ENCODE measurements around the gene SPAG4.

Gene SPAG4, protein sequence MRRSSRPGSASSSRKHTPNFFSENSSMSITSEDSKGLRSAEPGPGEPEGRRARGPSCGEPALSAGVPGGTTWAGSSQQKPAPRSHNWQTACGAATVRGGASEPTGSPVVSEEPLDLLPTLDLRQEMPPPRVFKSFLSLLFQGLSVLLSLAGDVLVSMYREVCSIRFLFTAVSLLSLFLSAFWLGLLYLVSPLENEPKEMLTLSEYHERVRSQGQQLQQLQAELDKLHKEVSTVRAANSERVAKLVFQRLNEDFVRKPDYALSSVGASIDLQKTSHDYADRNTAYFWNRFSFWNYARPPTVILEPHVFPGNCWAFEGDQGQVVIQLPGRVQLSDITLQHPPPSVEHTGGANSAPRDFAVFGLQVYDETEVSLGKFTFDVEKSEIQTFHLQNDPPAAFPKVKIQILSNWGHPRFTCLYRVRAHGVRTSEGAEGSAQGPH

DNA sequence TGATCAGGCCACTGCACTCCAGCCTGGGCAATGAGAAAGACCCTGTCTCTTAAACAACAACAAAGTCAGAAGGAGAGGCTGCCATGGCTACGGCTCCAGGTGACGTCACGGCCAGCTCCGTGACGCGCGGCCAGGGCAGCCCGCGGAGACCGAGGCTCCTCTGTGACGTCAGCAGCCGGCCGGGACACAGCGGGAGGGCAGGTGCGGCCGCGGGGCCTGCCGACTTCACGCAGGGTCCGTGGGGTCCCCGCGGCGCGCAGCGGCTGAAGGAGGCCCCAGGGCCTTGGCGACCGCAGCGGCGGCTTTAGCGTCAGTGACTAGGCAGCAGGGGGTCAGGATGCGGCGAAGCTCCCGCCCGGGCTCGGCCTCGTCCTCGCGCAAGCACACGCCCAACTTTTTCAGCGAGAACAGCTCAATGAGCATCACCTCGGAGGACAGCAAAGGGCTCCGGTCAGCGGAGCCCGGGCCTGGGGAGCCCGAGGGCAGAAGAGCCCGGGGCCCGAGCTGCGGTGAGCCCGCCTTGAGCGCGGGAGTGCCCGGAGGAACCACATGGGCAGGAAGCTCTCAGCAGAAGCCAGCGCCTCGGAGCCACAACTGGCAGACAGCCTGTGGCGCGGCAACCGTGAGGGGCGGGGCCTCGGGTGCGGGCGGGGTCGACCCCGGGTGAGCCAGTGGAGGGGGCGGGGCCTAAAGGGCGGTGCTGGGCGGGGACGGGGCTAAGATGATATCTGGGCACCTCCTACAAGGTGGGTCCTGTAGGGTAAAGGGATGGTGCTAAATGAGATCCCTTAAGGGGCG is at the start of gene SPAG4:
Gene SPAG4, plus strand, starts transcription at position 163 of the 798 bp plus-strand sequence. Its CDS starts 175 bp downstream, at position 338.
- peak in 41 of 42 donors; percentile 21 to 99 (median 96) for DNase-seq
- intact Hi-C loops (cut with DNase I): loop anchor here (10.0 kb wide), 1 partner anchor 49 kb away; the partner anchor contains the start of genes CPNE1 and RBM12

DNA sequence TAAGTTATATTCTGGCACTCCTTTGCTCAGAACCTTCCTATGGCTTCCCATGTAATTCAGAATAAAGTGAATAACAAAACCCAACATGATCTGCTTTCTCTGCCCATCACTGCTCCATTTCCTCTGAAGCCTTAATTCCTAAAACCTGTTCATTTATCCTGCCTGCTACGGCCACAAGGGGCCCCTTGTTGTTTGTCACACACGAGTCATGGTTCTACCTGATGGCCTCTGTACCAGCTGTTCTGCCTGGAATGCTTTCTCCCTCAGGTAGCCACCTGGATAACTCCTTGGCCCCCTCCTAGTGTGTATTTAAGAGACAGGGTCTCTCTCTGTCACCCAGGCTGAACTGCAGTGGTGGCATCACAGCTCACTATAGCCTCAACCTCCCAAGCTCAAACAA is 47.0 kb upstream of the SPAG4 start:
- intact Hi-C loops (cut with DNase I): no loop called here

DNA sequence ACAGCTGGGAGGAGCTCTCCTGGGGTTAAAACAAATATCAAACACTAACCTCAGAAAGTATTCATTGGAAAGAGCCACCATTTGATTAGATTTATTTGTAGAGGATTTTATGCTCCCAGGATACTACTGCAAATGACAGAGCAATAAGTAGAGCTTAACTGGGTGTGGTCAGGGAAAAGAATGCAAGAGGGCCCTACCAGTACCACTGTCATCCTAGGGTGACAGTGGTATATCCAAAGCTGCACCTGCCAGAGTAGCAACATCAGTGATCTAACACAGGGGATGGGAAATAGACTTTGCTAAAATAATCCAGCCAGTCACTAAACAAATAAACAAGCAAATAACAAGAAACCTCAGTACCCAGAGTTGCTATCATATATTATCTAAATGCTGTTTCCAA is 44.1 kb upstream of the SPAG4 start:
- intact Hi-C loops (cut with DNase I): no loop called here

More for the DNA sequence above, 47.0 kb upstream of the SPAG4 start:
- peak in 2 of 42 donors; percentile 4 to 6 for DNase-seq

DNA sequence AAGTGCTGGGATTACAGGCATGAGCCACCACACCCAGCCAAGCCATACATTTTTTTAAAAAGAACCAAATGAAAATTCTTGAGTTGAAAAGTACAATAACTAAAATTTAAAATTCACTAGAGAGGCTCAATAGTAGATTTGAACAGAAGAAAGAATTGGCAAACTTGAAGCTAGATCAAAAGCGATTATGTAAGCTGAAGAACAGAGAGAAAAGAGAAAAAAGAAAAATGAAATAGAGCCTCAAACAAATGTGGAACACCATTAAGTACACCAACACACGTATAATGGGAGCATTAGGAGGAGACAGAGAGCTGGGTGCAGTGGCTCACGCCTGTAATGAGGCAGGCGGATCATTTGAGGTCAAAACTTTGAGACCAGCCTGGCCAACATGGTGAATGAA is 42.8 kb upstream of the SPAG4 start:
- DNase-seq: no peak
- intact Hi-C loops (cut with DNase I): no loop called here

More for the DNA sequence above, 44.1 kb upstream of the SPAG4 start:
- DNase-seq: no peak

DNA sequence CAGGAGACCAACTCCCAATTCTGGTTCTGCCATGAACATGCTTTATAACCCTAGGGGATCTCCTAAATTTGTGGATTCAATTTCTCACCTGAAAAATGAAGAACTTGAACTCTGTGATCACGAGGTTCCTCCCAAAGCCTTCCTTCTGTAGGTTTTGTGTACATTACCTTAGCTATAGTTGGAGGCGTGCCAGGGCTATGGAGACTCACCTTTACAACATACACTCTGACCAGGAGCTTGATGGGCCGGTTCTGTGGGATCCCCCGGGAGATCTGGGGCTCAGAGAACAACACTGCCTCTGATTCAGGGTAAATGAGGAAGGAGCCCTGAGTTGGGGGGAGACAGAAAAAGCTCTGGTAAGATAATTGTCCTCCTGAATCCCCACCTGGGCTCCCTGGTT is 39.7 kb upstream of the SPAG4 start:
- no peak for DNase-seq

DNA sequence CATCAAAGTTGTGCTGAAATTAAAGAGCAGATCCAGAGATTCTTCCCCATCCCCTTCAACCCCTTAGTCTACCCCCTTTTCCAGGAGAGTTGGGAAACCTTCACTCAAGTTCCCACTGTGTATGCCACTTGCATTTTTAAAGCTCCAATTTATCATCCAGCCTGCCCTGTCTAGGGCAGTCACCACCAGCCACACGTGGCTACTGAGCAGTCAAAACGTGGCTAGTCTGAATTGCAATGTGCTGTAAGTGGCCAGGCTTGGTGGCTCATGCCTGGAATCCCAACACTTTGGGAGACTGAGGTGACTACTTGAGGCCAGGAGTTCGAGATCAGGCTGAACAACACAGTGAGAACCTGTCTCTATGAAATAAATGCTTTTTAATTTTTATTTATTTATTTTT is 38.8 kb upstream of the SPAG4 start:
- intact Hi-C loops (cut with DNase I): no loop called here
- no peak for DNase-seq

More for the DNA sequence above, 39.7 kb upstream of the SPAG4 start:
- intact Hi-C loops (cut with DNase I): no loop called here

DNA sequence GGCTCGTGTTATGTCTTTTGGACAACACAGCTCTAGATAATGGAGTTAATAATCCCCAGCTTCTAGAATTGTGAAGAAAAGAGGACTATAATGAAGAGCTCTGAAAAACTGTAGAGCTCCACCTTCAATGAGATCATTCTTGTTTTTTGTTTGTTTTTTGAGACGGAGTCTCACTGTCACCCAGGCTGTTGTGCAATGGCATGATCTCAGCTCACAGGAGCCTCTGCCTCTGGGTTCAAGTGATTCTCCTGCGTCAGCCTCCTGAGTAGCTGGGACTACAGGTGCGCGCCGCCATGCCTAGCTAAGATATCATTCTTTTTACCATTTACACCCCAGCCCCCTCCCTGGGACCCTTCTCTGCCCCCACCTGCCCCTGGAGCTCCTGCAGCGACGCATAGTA is 37.2 kb upstream of the SPAG4 start:
- intact Hi-C loops (cut with DNase I): no loop called here
- no peak for DNase-seq

DNA sequence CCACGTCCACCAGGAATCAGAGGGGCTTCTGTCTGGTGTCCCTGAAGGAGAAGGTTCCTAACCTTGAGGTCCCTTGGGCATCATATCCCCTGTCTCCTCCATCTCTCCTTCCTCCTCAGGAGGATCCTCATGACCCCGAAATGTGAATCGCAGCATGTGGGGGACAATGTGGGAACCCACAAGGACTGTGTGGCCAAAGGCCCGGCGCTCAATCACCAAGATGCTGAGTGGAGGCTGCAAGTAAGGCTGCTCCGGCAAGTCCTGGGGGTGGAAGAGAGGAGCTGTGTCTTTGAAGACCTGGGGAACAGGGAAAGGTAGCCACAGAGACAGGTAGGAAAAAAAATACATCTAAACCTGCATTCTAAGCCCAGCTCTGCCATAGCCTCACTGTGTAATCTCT is 36.4 kb upstream of the SPAG4 start:
- DNase-seq: no peak
- intact Hi-C loops (cut with DNase I): no loop called here

DNA sequence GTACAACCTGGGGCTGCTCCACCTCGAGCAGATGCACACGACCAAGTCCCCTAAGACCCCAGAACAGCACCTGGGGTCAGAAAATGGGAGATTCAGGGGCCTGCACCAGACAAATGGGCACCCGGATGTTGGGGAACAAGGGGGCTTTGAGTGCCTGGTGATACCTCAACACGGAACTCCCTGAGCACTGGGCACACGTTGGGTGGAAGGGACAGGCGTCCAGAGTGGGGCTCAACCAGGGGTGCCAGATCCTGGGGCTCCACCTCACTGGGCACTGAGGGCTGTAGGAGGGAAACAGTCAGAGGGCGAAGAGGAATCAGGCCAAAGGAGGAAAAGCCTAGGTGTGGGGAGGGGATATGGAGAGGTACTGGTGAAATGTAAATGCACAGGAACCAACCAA is 33.5 kb upstream of the SPAG4 start:
- no peak for DNase-seq
- intact Hi-C loops (cut with DNase I): no loop called here

DNA sequence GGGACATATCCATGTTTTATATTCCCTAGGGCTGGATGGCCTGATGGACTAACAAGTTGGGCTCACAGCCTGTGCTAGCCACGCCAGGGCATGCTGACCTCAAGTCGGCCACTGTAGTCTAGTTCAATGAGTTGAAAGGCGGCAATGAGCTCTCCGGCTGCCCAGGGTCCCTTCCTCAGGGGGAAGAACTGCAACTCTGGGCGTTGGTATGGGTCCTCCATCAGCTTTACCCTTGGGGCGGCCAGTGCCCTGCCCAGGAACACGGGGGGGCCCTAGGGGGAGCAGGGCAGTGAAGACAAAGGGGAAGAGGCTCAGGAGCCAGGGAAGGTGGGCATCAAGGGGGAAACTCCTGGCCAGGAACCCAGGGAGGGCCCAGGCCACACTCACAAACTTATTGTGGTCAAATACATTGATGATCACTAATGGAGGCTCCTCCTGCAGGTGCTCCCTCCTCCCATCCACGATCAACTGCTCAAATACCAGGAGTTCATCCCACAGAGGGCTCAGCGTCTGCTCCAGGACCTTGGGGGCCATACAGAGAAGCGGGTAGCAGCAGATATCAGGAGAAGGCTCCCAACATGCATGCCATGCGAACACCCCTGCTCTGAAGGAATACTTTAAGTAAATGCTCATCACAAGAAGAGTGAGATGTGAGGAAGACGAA is 32.8 kb upstream of the SPAG4 start:
- intact Hi-C loops (cut with DNase I): no loop called here
- no peak for DNase-seq

DNA sequence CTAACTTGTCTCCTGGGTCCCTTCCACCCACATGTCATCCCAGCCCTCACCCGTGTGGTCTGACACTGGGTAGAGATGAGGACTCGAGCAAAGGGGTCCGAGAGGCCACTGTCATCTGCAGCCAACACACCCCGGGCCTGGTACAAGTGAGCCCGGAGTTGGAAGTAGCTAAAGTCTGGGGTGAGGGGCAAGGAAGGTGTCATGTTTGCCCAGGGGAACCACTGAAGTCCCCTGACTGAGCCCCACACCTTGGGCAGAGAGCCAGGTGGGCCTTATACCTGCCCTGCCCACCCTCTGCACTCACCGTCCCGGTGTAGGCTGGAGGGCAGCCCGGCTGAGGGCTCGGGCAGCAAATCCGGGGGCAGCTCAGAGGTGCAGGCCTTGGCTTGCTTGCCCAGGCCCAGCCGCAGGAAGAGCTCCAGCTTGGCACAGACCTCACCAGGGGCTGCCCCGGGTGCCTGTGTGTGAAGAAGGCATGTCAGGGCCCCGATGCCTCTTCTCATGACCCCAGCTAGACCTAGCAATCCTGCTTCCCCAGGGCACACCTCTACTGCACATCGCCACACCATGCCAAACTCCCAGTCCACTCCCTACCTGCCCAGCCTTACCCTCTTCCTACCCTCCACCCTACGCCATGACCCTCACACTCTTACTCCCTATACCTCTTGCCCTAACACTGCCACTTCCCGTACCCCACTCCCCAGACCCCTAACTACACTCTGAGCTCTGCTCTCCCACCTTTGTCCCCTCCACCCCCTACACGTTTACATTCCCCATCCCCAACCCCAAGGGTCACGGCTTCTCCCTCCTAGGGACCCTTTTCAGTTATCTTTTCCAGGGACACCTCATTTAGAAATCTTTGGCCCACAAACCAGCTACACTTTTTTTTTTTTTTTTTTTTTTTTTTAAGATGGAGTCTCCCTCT is 31.7 kb upstream of the SPAG4 start:
- no peak for DNase-seq
- intact Hi-C loops (cut with DNase I): no loop called here

DNA sequence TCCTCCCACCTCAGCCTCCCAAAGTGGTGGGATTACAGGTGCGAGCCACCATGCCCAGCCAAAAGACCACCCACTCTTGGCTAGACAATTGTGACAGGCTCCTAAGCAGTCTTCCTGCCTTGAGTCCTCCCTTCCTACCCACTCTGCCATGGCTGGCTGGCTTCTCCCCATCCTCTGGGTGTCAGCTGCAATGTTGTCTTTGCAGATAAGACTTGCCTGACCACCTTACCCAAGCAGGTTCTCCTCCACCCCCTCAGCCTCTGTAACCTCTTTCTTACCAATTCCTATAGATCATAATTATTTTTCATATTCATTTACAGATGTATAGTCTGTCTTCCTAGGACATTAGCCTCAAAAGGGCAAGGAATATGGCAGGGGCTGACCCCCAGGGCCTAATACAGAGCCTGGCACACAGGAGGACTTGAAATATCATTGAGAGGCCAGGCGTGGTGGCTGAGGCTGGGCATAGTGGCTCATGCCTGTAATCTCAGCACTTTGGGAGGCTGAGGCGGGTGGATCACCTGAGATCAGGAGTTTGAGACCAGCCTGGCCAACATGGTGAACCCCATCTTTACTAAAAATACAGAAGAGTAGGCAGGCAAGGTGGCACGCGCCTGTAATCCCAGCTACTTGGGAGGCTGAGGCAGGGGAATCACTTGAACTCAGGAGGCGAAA is 28.7 kb upstream of the SPAG4 start:
- intact Hi-C loops (cut with DNase I): no loop called here

DNA sequence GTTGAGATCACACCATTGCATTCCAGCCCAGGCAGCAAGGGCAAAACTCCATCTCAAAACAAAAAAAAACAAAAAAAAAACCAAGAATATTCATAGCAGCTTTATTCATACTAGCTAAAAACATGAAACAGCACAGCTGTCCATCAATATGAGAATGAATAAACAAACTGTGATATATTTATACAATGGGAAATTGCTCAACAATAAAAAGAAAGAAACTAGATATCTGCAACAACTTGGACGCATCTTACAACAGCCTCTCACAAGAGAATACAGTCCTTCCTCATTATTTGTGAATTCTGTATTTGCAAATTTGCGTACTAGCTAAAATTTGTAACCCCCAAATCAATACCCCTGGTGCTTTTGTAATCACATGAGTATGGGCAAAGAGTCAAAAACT is 28.2 kb upstream of the SPAG4 start:
- no peak for DNase-seq
- intact Hi-C loops (cut with DNase I): no loop called here

More for the DNA sequence above, 28.7 kb upstream of the SPAG4 start:
- DNase-seq: no peak

DNA sequence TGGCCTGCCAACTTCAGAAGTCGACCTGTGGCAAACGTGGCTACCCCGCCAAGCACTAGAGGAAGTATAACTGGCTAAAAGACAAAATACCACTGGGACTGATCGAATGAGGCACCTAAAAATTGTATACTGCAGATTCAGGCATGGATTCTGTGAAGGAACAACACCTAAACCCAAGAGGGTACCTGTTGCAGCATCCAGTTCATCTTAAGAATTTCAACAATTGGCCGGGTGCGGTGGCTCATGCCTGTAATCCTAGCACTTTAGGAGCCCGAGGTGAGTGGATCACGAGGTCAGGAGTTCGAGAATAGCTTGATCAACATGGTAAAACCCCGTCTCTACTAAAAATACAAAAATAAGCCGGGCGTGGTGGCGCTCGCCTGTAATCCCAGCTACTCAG is 27.2 kb upstream of the SPAG4 start:
- no peak for DNase-seq
- intact Hi-C loops (cut with DNase I): no loop called here

DNA sequence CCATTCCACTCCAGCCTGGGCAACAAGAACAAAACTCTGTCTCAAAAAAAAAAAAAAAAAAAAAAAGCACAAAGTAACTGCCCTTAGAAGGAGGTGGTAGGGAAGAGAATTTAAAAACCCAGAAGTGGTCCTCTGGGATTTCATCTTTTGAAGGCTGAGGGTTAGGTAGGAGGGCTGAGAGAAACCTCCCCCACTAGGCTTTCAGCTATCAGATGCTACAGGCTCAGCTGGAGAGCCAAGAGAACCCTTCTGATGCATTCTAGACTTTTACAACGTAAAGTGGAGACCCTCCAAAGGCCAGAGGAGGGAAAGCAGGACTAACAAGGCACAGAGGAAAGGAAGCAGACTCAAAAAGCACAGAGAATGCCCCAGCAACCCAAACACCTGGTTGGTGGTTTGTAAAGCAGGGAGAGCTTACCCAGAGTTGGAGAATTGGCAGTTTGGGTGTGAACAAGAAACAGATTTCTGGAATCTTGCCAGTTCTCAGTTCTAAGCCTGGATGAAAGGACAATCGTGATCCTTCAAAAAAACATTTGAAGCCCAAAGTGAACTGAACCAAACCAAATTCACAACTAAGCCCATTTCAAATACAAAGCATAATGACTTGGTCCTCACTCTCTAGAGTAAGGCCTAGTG is 23.2 kb upstream of the SPAG4 start:
- no peak for DNase-seq
- intact Hi-C loops (cut with DNase I): no loop called here

DNA sequence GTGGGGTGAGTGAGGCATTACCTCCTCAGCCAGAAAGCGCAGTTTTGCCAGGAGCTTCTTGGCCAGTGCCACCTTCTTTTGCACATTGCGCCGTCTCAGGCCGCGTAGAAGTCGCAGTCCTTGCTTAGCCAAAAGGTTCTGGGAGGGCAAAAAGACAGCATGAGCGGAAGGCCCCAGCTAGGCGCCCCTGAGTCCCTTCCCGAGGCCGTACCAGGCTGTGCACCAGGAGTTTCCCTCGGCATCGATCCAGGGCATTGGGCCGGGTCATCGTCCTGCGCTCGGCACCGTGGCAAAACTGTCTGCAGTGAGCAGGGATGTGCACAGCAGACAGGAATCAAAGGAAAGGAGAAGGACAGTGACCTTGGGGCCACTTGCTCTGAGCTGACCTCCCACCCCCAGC is 20.2 kb upstream of the SPAG4 start:
- intact Hi-C loops (cut with DNase I): no loop called here
- DNase-seq: no peak

DNA sequence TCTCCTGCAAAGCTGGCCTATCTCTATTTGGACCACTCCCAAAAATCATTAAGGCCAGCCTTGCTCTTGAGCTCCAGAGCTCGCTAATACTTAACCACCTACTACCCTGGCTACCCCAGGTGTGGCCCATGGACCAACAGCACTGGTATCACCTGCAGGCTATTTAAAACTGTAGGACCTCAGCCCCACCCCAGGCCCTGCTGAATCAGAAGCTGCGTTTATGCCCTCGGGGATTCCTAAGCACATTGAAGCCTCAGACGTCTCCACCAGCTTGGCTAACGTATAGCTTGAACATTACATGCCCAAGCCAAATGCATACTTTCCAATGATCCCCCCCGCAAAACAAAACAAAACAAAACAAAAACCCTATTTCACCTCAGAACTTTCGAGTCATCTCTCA is 19.7 kb upstream of the SPAG4 start:
- intact Hi-C loops (cut with DNase I): no loop called here
- no peak for DNase-seq

DNA sequence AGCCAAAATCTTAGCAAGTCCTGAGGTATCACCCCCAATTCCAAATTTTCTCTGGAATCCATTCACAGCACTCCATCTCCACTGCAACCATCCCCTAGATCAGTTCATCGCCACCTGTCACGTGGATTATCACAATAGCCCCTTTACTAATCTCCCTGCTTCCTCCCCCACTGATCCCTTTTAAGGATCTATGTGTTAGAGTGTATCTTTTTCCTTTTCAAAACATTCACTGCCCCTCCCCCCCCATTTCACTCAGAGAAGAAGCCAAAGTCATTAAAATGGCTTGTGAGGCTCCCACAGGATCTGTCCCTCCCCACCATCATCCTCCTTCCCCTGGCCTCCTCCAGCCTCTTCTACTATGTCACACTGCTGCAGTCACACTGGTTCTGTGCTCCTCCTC is 18.4 kb upstream of the SPAG4 start:
- no peak for DNase-seq
- intact Hi-C loops (cut with DNase I): no loop called here

Measured in head of caudate nucleus (tissue), 42 donors.